Fibroblast of mammary gland (primary cell): ENCODE results near the gene DPEP2.
A peak's percentile ranks its signal among the peaks of the same experiment; 100 is the strongest.
"Not testable (repeated sequence)": the region's sequence is repeated elsewhere in the genome, so short reads cannot be mapped to it uniquely, and the experiment has no call there.

ENCODE experiments used
- DNase-seq: peaks from one replicate; pipeline ENCODE4 v3.0.0-alpha.2; 2010; ENCODE audit warnings: low read depth
- H3K4me3 ChIP-seq: 2 replicates; pipeline ENCODE4 v1.5.1; 2011; ENCODE audit warnings: low read depth, mild to moderate bottlenecking, low read length, moderate library complexity; ENCODE audit not compliant: control insufficient read depth
- TF ChIP-seq, protein P1 (sequence below): conservative IDR thresholded peaks from 2 replicates; pipeline ENCODE4 v1.5.1; 2011; ENCODE audit warnings: low read depth, low read length, inconsistent platforms; ENCODE audit not compliant: control insufficient read depth, insufficient read depth

The DPEP2 gene

DNA sequence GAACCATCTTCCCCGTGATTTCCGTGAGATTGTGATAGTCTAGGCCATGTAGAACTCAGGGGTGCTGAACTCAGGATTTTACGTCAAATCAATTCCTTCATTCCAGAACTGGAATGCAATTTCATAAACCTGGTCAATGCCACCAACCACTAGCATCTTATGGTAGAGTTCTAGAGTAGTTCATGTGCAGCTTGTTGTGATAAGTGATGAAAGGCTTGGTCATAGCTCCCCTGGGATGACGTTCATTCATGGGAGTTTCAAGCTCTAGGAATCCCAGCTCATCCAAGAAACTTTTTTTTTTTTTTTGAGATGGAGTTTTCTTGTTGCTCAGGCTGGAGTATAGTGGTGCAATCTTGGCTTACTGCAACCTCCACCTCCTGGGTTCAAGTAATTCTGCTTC, 3.7 kb upstream of the DPEP2 start:
- DNase-seq: peak; percentile 87
- H3K4me3 ChIP-seq: no peak overlapping the region

DNA sequence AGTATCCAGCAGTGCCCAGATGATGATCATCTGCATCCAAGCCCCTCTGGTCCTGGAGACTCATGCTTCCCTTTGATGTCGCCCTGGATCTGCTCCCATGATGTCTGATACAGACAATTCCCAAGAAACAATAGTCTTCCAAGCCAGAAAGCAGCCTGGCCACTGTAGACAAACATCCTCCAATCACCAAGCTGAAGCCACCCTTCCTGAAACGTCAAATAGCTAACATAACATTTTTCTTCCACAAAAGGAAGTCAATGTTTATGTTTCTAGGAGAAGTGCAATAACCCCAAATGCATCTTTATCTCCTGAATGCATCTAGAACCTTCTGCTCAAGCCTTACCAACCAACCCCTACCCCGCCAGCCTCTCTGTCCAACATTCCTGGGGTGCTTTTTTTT, 1.2 kb upstream of the DPEP2 start:
- no peak for DNase-seq
- TF ChIP-seq, protein P1, sequence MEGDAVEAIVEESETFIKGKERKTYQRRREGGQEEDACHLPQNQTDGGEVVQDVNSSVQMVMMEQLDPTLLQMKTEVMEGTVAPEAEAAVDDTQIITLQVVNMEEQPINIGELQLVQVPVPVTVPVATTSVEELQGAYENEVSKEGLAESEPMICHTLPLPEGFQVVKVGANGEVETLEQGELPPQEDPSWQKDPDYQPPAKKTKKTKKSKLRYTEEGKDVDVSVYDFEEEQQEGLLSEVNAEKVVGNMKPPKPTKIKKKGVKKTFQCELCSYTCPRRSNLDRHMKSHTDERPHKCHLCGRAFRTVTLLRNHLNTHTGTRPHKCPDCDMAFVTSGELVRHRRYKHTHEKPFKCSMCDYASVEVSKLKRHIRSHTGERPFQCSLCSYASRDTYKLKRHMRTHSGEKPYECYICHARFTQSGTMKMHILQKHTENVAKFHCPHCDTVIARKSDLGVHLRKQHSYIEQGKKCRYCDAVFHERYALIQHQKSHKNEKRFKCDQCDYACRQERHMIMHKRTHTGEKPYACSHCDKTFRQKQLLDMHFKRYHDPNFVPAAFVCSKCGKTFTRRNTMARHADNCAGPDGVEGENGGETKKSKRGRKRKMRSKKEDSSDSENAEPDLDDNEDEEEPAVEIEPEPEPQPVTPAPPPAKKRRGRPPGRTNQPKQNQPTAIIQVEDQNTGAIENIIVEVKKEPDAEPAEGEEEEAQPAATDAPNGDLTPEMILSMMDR: no peak
- no peak overlapping the region for H3K4me3 ChIP-seq

More for the DNA sequence above, 3.7 kb upstream of the DPEP2 start:
- TF ChIP-seq, protein P1: no peak

DNA sequence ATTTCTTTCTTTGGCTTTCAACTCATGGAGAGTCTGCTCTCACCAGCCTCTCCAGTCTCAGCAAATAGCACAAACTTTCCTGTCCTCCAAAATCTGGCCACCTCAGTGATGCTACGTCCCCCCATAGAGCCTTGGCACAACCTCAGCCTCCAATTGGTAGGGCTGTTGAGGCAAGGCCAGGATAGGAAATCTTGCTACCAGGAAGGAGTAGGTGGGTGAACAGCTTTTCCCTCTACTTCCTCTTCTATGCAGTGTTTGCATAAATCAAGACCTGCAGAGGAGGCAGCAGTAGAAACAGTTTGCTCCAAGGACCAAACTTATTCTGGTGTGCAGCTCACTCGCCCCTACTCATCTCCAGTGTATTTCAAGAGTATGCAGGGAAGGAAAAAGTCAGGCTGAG, 701 bp upstream of the DPEP2 start:
- no peak for DNase-seq
- TF ChIP-seq, protein P1: no peak
- no peak overlapping the region for H3K4me3 ChIP-seq

DNA sequence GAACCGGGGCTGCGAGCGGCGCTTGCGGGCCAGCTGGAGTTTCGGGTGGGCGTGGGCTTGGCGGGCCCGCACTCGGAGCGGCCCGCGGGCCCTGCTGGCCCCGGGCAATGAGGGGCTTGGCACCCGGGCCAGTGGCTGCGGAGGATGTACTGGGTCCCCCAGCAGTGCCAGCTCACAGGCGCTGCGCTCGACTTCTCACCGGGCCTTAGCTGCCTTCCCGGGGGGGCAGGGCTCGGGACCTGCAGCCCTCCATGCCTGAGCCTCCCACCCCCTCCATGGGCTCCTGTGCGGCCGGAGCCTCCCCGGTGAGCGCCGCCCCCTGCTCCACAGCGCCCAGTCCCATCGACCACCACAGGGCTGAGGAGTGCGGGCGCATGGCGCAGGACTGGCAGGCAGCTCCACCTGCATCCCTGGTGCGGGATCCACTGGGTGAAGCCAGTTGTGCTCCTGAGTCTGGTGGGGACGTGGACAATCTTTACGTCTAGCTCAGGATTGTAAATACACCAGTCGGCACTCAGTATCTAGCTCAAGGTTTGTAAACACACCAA, 979 bp downstream of the DPEP2 start:
- H3K4me3 ChIP-seq: not testable (repeated sequence)

DNA sequence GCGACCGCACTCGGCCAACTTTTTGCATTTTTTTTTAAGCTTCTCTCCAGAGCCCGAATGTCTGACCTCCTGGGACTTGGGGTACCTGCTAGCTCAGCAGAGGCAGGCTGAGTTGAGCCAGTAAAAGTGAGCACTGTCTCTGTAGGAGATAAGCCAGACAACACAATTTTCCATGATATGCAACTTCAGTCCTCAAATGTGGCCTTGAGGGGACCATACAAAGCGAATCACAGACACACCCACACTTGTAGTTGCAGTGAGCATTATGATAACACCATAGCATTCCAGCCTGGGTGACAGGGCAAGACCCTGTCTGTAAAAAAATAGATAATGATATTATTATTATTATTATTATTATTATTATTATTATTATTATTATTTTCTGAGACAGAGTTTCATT, 2.6 kb downstream of the DPEP2 start:
- no peak for DNase-seq
- no peak overlapping the region for H3K4me3 ChIP-seq
- TF ChIP-seq, protein P1: no peak

More for the DNA sequence above, 979 bp downstream of the DPEP2 start:
- DNase-seq: not testable (repeated sequence)

DNA sequence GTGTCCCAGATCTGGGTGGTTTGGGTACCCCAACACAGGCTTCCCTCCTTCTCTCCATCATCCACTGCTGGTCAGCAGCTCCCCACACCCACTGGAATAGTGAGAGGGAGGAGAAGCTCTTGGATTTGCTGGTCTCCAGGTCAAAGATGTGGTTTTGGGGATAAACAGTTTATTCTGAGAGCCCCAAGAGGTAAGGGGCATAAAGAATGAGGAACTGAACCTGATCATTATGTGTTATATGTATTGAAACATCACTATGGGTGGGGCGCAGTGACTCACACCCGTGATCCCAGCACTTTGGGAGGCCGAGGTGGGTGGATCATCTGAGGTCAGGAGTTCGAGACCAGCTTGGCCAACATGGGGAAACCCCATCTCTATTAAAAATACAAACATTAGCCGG, 3.9 kb downstream of the DPEP2 start:
- no peak overlapping the region for H3K4me3 ChIP-seq
- peak; percentile 17 for DNase-seq
- TF ChIP-seq, protein P1: no peak

DNA sequence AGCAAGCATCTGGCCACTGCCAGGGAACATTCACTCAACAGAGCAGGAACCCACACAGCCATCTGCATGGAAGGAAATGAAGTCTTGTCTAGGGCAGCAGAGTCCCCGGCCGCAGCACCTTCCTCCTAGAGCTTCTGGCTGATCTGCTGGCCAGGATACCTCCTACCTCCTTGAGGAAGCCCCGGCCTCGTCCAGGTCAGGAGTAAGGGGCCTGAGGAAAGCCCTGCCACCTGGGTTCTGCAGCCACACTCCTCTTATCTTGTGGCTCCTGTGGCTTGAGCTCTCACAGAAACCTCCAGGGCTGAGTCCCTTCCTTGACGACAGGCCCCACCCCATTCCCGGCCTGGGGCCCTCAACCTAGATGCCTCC, 5.3 kb downstream of the DPEP2 start:
- not testable (repeated sequence) for DNase-seq

More for the DNA sequence above, 5.3 kb downstream of the DPEP2 start:
- H3K4me3 ChIP-seq: not testable (repeated sequence)
